Measurements from ENCODE around the gene CWC22. TPM values are rescaled to one million over a fixed set of nuclear protein-coding genes. Genes with fewer than 3 reads are reported as not detected.
A peak's percentile ranks its signal among the peaks of the same experiment; 100 is the strongest.
"Not testable (repeated sequence)": the region's sequence is repeated elsewhere in the genome, so short reads cannot be mapped to it uniquely, and the experiment has no call there.

CWC22 gene
- 10 to 100 TPM; 20.4 TPM for total RNA-seq

DNA sequence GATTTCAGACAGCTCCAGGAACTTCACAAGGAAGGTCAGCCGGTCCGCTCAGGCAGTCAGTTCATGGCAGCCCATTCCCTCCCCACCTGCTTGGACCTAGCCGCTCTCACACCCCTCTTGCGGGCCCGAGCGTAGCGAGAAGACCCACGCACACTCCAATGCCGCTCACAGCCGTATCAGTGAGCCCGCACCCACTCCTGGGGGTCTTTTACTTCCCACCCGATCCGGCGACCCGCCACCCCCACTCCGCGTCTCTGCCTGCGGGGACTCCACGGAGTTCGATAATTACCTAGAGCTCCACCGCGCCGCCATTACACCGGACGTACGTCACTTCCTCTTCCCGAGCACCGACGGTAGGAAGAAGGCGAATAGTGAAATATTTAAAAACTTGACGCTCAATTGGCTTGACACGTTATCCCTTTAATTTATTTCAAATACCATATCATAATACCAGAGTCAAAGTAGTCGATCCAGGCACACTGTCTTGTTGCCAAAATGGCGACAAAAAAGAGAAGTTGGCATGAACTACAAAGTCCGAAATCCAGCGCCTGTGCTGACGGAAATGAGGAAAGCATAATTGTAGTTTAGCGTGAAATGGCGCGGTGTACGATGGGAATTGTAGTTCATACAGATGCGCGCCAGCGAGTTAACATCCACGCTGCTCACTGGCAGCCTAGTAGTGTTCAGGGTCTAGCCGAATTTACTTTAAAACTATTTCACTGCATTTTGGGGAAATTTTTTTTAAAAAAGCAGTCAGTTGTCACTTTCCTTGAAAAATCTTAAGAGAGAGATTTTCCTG is at the start of gene CWC22:
CWC22 (minus strand) TSS at position 517 of the 799 bp plus-strand sequence. CDS start 13,956 bp downstream, outside the sequence.
- H3K36me3 Mint-ChIP-seq (ENCODE audit: low read depth): peaks cover 8% of the 10 kb centered on the region
- CTCF ChIA-PET: no interaction called here
- intact Hi-C loops (cut with micrococcal nuclease): loop anchor here (1.0 to 10.0 kb wide), 13 partner anchors 12 to 1894 kb away; partner anchors contain the start of genes FKBP7, ITPRID2, PJVK and PRKRA
- H3K9me3 Mint-ChIP-seq: no peaks in the 10 kb centered on the region
- H3K4me3 Mint-ChIP-seq: peak within 1 kb of the TSS; percentile 92
- peak; percentile 93 for DNase-seq
- no peaks in the 10 kb centered on the region for H3K27me3 Mint-ChIP-seq (ENCODE audit: low read depth)
- H3K27ac Mint-ChIP-seq: peak within 1 kb of the TSS; percentile 100
- H3K4me1 Mint-ChIP-seq (ENCODE audit: low read depth): peaks cover 36% of the 10 kb centered on the region

- no peak for DNase-seq
- H3K27me3 Mint-ChIP-seq (ENCODE audit: low read depth): peaks cover 13% of the 10 kb centered on the region
- H3K4me1 Mint-ChIP-seq (ENCODE audit: low read depth): no peaks in the 10 kb centered on the region
- CTCF ChIA-PET: no interaction called here
- intact Hi-C loops (cut with micrococcal nuclease): no loop called here
- H3K4me3 Mint-ChIP-seq: no peak overlapping the region
- no peaks in the 10 kb centered on the region for H3K36me3 Mint-ChIP-seq (ENCODE audit: low read depth)
- no peak overlapping the region for H3K27ac Mint-ChIP-seq
- peaks cover 9% of the 10 kb centered on the region for H3K9me3 Mint-ChIP-seq
Measured at GRCh38 chr2:180056367-180057118, 49.4 kb upstream of the CWC22 start.

GRCh38 chr2:180054576-180054975 is 47.5 kb upstream of the CWC22 start:
- DNase-seq; H3K36me3 Mint-ChIP-seq (ENCODE audit: low read depth); intact Hi-C loops (cut with micrococcal nuclease); H3K27ac Mint-ChIP-seq; H3K4me1 Mint-ChIP-seq (ENCODE audit: low read depth); H3K9me3 Mint-ChIP-seq; H3K4me3 Mint-ChIP-seq; CTCF ChIA-PET: not testable (repeated sequence)
- peaks cover 18% of the 10 kb centered on the region for H3K27me3 Mint-ChIP-seq (ENCODE audit: low read depth)

GRCh38 chr2:180050246-180050645 is 43.1 kb upstream of the CWC22 start:
- CTCF ChIA-PET: no interaction called here
- no peaks in the 10 kb centered on the region for H3K36me3 Mint-ChIP-seq (ENCODE audit: low read depth)
- H3K9me3 Mint-ChIP-seq: peaks cover 9% of the 10 kb centered on the region
- intact Hi-C loops (cut with micrococcal nuclease): no loop called here
- no peaks in the 10 kb centered on the region for H3K4me1 Mint-ChIP-seq (ENCODE audit: low read depth)
- H3K27ac Mint-ChIP-seq: no peak overlapping the region
- no peak for DNase-seq
- peaks cover 23% of the 10 kb centered on the region for H3K27me3 Mint-ChIP-seq (ENCODE audit: low read depth)
- H3K4me3 Mint-ChIP-seq: no peak overlapping the region

GRCh38 chr2:180048251-180048650 is 41.2 kb upstream of the CWC22 start:
- Mint-ChIP-seq H3K4me3 (no peak overlapping the region), H3K9me3 (no peaks in the 10 kb centered on the region), H3K4me1 (ENCODE audit: low read depth) (no peaks in the 10 kb centered on the region), H3K27me3 (ENCODE audit: low read depth) (peaks cover 34% of the 10 kb centered on the region), H3K27ac (no peak overlapping the region), H3K36me3 (ENCODE audit: low read depth) (no peaks in the 10 kb centered on the region)
- no peak for DNase-seq
- intact Hi-C loops (cut with micrococcal nuclease): no loop called here
- CTCF ChIA-PET: interaction anchor here (0.6 kb wide), 2 partner anchors 163 to 801 kb away, joined by 3 to 4 read pairs; no protein-coding TSS in a partner anchor

GRCh38 chr2:180046776-180047175 is 39.7 kb upstream of the CWC22 start:
- Mint-ChIP-seq H3K36me3 (ENCODE audit: low read depth) (no peaks in the 10 kb centered on the region), H3K4me3 (no peak overlapping the region), H3K4me1 (ENCODE audit: low read depth) (no peaks in the 10 kb centered on the region), H3K27me3 (ENCODE audit: low read depth) (peaks cover 35% of the 10 kb centered on the region), H3K9me3 (no peaks in the 10 kb centered on the region), H3K27ac (no peak overlapping the region)
- intact Hi-C loops (cut with micrococcal nuclease): no loop called here
- no peak for DNase-seq
- CTCF ChIA-PET: no interaction called here

GRCh38 chr2:180046202-180046601 is 39.1 kb upstream of the CWC22 start:
- H3K4me3 Mint-ChIP-seq: no peak overlapping the region
- CTCF ChIA-PET: no interaction called here
- no peaks in the 10 kb centered on the region for H3K4me1 Mint-ChIP-seq (ENCODE audit: low read depth)
- H3K27ac Mint-ChIP-seq: no peak overlapping the region
- no peaks in the 10 kb centered on the region for H3K9me3 Mint-ChIP-seq
- H3K27me3 Mint-ChIP-seq (ENCODE audit: low read depth): peaks cover 37% of the 10 kb centered on the region
- no peak for DNase-seq
- H3K36me3 Mint-ChIP-seq (ENCODE audit: low read depth): no peaks in the 10 kb centered on the region
- intact Hi-C loops (cut with micrococcal nuclease): no loop called here

GRCh38 chr2:180040146-180040925 is 33.2 kb upstream of the CWC22 start:
- intact Hi-C loops (cut with micrococcal nuclease): no loop called here
- H3K27ac Mint-ChIP-seq: no peak overlapping the region
- H3K9me3 Mint-ChIP-seq: no peaks in the 10 kb centered on the region
- no peaks in the 10 kb centered on the region for H3K36me3 Mint-ChIP-seq (ENCODE audit: low read depth)
- peaks cover 57% of the 10 kb centered on the region for H3K27me3 Mint-ChIP-seq (ENCODE audit: low read depth)
- H3K4me3 Mint-ChIP-seq: no peak overlapping the region
- DNase-seq: no peak
- no peaks in the 10 kb centered on the region for H3K4me1 Mint-ChIP-seq (ENCODE audit: low read depth)
- CTCF ChIA-PET: no interaction called here

GRCh38 chr2:180038997-180039396 is 31.9 kb upstream of the CWC22 start:
- H3K4me3 Mint-ChIP-seq: no peak overlapping the region
- CTCF ChIA-PET: interaction anchor here (0.5 kb wide), 1 partner anchor 1949 kb away, joined by 4 read pairs; no protein-coding TSS in a partner anchor
- DNase-seq: no peak
- H3K4me1 Mint-ChIP-seq (ENCODE audit: low read depth): no peaks in the 10 kb centered on the region
- H3K27ac Mint-ChIP-seq: no peak overlapping the region
- intact Hi-C loops (cut with micrococcal nuclease): no loop called here
- H3K36me3 Mint-ChIP-seq (ENCODE audit: low read depth): no peaks in the 10 kb centered on the region
- H3K27me3 Mint-ChIP-seq (ENCODE audit: low read depth): peaks cover 54% of the 10 kb centered on the region
- no peaks in the 10 kb centered on the region for H3K9me3 Mint-ChIP-seq

- Mint-ChIP-seq H3K27ac (no peak overlapping the region), H3K36me3 (ENCODE audit: low read depth) (peaks cover 3% of the 10 kb centered on the region), H3K4me3 (no peak overlapping the region), H3K27me3 (ENCODE audit: low read depth) (peaks cover 41% of the 10 kb centered on the region), H3K4me1 (ENCODE audit: low read depth) (no peaks in the 10 kb centered on the region), H3K9me3 (peaks cover 13% of the 10 kb centered on the region)
- intact Hi-C loops (cut with micrococcal nuclease): no loop called here
- CTCF ChIA-PET: no interaction called here
- DNase-seq: no peak
Measured at GRCh38 chr2:180033993-180034894, 27.1 kb upstream of the CWC22 start.

DNA sequence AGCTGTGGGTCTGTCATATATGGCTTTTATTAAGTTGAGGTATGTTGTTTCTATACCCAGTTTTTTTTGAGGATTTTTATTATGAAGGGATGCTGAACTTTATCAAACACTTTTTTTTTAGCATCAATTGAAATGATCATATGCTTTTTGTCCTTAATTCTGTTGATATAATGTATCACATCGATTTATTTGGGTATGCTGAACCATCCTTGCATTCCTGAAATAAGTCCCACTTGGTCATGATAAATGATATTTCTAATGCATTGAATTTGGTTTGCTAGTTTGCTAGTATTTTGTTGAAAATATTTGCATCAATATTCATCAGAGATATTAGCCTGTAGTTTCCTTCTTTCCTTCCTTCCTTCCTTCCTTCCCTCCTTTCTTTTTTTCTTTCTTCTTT is 22.5 kb upstream of the CWC22 start:
- no peak overlapping the region for H3K27ac Mint-ChIP-seq
- peaks cover 30% of the 10 kb centered on the region for H3K27me3 Mint-ChIP-seq (ENCODE audit: low read depth)
- CTCF ChIA-PET: interaction anchor here (0.7 kb wide), 3 partner anchors 40 to 967 kb away, joined by 3 to 4 read pairs (median 3); no protein-coding TSS in a partner anchor
- no peak for DNase-seq
- peaks cover 15% of the 10 kb centered on the region for H3K9me3 Mint-ChIP-seq
- no peak overlapping the region for H3K4me3 Mint-ChIP-seq
- peaks cover 3% of the 10 kb centered on the region for H3K36me3 Mint-ChIP-seq (ENCODE audit: low read depth)
- intact Hi-C loops (cut with micrococcal nuclease): no loop called here
- no peaks in the 10 kb centered on the region for H3K4me1 Mint-ChIP-seq (ENCODE audit: low read depth)
